ENCODE data around the gene MSGN1.

The MSGN1 gene

DNA sequence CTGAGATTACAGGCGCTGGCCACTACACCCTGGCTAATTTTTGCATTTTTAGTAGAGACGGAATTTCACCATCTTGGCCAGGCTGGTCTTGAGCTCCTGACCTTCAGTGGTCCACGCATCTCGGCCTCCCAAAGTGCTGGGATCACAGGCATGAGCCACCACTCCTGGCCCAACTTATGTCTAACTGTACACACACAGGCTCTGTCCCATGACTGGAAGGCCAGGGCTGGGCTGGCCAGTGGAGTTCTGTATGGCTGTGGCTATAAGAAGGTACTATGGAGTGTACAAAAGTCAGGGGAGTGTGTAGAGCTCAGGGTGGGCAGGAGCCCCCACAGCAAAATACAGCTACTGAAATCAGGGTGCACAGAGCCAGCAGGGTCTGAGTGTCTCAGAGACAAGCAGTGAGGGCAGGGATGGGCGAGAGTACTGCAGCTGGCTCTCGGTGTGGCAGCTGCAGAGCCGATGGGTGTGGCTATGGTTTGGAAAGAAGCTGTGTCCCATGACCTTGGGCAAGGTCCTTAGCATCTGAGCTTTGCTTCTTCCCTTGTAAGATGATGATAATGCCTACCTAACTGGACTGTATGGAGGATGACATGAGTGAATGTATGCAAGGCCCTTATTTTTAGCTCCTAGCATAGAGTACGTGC lies 10.4 kb upstream of the MSGN1 start:
- no peak overlapping the region for H3K4me3 ChIP-seq (ENCODE audit: low read depth, low read length)
- H3K4me1 ChIP-seq (ENCODE audit: control insufficient read depth, insufficient read depth, low read length): peaks cover 4% of the 10 kb centered on the region
- H3K36me3 ChIP-seq (ENCODE audit: control insufficient read depth in 2 of 2, insufficient read depth in 1 of 2, low read length in 2 of 2): no peaks in the 10 kb centered on the region
- ChIA-PET POLR2A (no interaction called here), CTCF (interaction anchor here (0.5 kb wide), 1 partner anchor 33 kb away, joined by 5 read pairs; no protein-coding TSS in a partner anchor)
- H3K27ac ChIP-seq (ENCODE audit: extremely low read depth, low read depth, low read length): no peak overlapping the region
- TF ChIP-seq, protein P1, sequence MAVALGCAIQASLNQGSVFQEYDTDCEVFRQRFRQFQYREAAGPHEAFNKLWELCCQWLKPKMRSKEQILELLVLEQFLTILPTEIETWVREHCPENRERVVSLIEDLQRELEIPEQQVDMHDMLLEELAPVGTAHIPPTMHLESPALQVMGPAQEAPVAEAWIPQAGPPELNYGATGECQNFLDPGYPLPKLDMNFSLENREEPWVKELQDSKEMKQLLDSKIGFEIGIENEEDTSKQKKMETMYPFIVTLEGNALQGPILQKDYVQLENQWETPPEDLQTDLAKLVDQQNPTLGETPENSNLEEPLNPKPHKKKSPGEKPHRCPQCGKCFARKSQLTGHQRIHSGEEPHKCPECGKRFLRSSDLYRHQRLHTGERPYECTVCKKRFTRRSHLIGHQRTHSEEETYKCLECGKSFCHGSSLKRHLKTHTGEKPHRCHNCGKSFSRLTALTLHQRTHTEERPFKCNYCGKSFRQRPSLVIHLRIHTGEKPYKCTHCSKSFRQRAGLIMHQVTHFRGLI (tag by site-specific recombination; IDR thresholded peaks at IDR 0.05): no peak
- TF ChIP-seq ZNF133 (tag by site-specific recombination; IDR thresholded peaks at IDR 0.05): peak; percentile 67
- TF ChIP-seq, protein P2, sequence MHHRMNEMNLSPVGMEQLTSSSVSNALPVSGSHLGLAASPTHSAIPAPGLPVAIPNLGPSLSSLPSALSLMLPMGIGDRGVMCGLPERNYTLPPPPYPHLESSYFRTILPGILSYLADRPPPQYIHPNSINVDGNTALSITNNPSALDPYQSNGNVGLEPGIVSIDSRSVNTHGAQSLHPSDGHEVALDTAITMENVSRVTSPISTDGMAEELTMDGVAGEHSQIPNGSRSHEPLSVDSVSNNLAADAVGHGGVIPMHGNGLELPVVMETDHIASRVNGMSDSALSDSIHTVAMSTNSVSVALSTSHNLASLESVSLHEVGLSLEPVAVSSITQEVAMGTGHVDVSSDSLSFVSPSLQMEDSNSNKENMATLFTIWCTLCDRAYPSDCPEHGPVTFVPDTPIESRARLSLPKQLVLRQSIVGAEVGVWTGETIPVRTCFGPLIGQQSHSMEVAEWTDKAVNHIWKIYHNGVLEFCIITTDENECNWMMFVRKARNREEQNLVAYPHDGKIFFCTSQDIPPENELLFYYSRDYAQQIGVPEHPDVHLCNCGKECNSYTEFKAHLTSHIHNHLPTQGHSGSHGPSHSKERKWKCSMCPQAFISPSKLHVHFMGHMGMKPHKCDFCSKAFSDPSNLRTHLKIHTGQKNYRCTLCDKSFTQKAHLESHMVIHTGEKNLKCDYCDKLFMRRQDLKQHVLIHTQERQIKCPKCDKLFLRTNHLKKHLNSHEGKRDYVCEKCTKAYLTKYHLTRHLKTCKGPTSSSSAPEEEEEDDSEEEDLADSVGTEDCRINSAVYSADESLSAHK (tag by site-specific recombination; IDR thresholded peaks at IDR 0.05): no peak
- H3K9me3 ChIP-seq (ENCODE audit: control insufficient read depth, insufficient read depth, low read depth, low read length): no peaks in the 10 kb centered on the region

DNA sequence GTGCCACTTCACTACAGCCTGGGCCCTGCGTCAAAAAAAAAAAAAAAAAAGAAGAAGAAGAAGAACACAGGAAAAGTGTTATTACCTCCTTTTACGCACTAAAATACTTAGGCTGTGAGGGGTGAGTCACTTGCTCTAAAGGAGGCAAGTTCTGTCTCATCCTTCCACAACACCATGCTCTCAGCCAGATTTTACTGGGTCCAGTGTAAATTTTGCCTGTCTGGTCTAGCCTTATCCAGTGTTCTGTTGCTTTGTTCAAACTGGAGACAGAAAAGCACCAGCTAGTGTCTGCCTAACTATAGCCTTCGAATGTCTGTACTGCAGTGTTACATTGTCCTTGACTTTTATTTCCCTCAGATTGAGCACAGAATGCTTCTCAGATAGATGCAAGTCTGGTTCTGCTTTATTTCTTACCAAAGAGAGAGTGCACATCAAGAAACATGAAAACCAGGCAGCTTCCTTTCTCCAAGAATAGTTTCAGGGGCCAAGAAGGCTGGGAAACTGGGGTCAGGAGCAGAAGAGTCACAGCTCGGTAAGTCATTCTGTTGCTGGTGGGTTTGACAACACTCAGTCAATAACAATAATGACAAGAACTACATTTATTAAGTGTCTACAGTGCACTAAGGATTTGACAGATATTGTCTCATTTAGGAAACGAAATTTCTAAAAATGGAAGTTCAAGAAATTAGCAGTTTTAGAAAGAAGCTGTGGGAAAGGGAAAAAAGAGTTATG lies 3.1 kb upstream of the MSGN1 start:
- Histone ChIP-seq H3K4me1 (ENCODE audit: control insufficient read depth, insufficient read depth, low read length) (no peaks in the 10 kb centered on the region), H3K27ac (ENCODE audit: extremely low read depth, low read depth, low read length) (no peak overlapping the region), H3K9me3 (ENCODE audit: control insufficient read depth, insufficient read depth, low read depth, low read length) (no peaks in the 10 kb centered on the region), H3K4me3 (ENCODE audit: low read depth, low read length) (no peak overlapping the region), H3K36me3 (ENCODE audit: control insufficient read depth in 2 of 2, insufficient read depth in 1 of 2, low read length in 2 of 2) (no peaks in the 10 kb centered on the region)
- ChIA-PET POLR2A (interaction anchor here (0.7 kb wide), 1 partner anchor 637 kb away, joined by 3 read pairs; no protein-coding TSS in a partner anchor), CTCF (no interaction called here)
- TF ChIP-seq SALL2 (tag by site-specific recombination; IDR thresholded peaks at IDR 0.05; ENCODE audit: borderline replicate concordance) (no peak), ZNF16 (tag by site-specific recombination; IDR thresholded peaks at IDR 0.05; ENCODE audit: low read depth) (no peak), ZNF660 (tag by site-specific recombination; IDR thresholded peaks at IDR 0.05) (no peak), GFI1B (tag by site-specific recombination; IDR thresholded peaks at IDR 0.05) (no peak), ZBTB21 (tag by site-specific recombination; IDR thresholded peaks at IDR 0.05) (no peak)
- TF ChIP-seq, protein P3, sequence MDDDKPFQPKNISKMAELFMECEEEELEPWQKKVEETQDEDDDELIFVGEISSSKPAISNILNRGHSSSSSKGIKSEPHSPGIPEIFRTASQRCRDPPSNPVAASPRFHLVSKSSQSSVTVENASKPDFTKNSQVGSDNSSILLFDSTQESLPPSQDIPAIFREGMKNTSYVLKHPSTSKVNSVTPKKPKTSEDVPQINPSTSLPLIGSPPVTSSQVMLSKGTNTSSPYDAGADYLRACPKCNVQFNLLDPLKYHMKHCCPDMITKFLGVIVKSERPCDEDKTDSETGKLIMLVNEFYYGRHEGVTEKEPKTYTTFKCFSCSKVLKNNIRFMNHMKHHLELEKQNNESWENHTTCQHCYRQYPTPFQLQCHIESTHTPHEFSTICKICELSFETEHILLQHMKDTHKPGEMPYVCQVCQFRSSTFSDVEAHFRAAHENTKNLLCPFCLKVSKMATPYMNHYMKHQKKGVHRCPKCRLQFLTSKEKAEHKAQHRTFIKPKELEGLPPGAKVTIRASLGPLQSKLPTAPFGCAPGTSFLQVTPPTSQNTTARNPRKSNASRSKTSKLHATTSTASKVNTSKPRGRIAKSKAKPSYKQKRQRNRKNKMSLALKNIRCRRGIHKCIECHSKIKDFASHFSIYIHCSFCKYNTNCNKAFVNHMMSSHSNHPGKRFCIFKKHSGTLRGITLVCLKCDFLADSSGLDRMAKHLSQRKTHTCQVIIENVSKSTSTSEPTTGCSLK (tag by site-specific recombination; IDR thresholded peaks at IDR 0.05): no peak
- TF ChIP-seq, protein P4, sequence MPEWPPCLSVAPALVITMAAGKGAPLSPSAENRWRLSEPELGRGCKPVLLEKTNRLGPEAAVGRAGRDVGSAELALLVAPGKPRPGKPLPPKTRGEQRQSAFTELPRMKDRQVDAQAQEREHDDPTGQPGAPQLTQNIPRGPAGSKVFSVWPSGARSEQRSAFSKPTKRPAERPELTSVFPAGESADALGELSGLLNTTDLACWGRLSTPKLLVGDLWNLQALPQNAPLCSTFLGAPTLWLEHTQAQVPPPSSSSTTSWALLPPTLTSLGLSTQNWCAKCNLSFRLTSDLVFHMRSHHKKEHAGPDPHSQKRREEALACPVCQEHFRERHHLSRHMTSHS (tag by site-specific recombination; IDR thresholded peaks at IDR 0.05): no peak

DNA sequence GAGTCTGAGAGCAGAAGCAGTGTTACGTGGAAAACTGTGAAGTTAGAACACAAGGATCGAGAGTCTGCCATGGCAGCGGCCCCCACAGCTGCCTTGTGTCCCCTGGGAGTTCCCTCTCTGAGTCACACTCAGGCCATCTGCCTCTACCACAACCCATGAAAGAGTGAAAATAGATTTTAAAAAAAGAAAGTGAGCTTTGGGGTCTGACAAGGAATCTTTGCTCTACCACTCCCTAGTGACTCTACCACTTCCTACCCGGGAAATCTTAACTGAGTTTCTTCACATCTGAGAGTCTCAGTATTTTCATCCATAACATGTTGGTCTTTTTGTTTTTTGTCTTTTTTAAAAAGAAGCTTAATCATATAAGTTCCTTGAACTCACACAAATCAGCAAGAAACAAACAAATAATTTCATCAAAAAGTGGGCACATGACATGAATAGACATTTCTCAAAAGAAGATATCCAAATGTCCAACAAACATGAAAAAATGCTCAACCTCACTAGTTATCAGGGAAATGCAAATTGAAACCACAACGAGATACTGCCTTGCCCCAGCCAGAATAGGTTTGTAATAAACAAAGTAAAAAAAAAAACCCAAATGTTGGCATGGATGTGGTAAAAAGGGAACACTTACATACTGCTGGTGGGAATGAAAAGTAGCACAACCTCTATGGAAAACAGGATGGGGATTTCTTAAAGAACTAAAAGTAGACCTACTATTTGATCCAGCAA lies 2.4 kb upstream of the MSGN1 start:
- Histone ChIP-seq H3K27ac (ENCODE audit: extremely low read depth, low read depth, low read length) (no peak overlapping the region), H3K36me3 (ENCODE audit: control insufficient read depth in 2 of 2, insufficient read depth in 1 of 2, low read length in 2 of 2) (no peaks in the 10 kb centered on the region), H3K4me1 (ENCODE audit: control insufficient read depth, insufficient read depth, low read length) (no peaks in the 10 kb centered on the region), H3K9me3 (ENCODE audit: control insufficient read depth, insufficient read depth, low read depth, low read length) (no peaks in the 10 kb centered on the region), H3K4me3 (ENCODE audit: low read depth, low read length) (no peak overlapping the region)
- ChIA-PET POLR2A (no interaction called here), CTCF (no interaction called here)
- TF ChIP-seq ZNF404 (tag by site-specific recombination; IDR thresholded peaks at IDR 0.05): no peak
- TF ChIP-seq ZNF239 (tag by site-specific recombination; IDR thresholded peaks at IDR 0.05): no peak
- no peak for TF ChIP-seq ZNF664 (tag by site-specific recombination; IDR thresholded peaks at IDR 0.05)
- no peak for TF ChIP-seq ZBTB1 (tag by site-specific recombination; IDR thresholded peaks at IDR 0.05)
- no peak for TF ChIP-seq ZNF785 (tag by site-specific recombination; IDR thresholded peaks at IDR 0.05)
- TF ChIP-seq KLF9 (tag by site-specific recombination; IDR thresholded peaks at IDR 0.05; ENCODE audit: low read depth): no peak
- TF ChIP-seq ZIC2 (tag by site-specific recombination; IDR thresholded peaks at IDR 0.05): no peak
- no peak for TF ChIP-seq MZF1 (tag by site-specific recombination; IDR thresholded peaks at IDR 0.05; ENCODE audit: borderline replicate concordance)

Measured in HEK293 (cell line).